IMR-90 (cell line): ENCODE results near the gene SIRT5. TPM values are rescaled to one million over a fixed set of nuclear protein-coding genes. Genes with fewer than 3 reads are reported as not detected.

Source experiments
- ATAC-seq: fragments of 200-7000 bp; cut with Tn5 transposase; 2 replicates; pipeline ENCODE4 v1.9.1; 2020; ENCODE audit warnings: low read depth, mild to moderate bottlenecking, moderate library complexity
- BruUV-seq: library from RNA; stranded (reverse); fragments of 400-500 nt; replicated peaks from 2 replicates; lab custom pipeline; 2021; lab: Mats Ljungman, UMichigan
- CTCF ChIA-PET: fragments of 300-600 bp; formaldehyde crosslinking; extraction: SDS; loops from one replicate; lab custom pipeline; 2021; ENCODE audit warnings: antibody characterized with exemption; lab: Yijun Ruan, JAX
- POLR2A ChIA-PET: fragments of 300-600 bp; sonication (Branson Sonifier 250); formaldehyde crosslinking; loops from one replicate; lab custom pipeline; 2022; ENCODE audit warnings: antibody characterized with exemption; ENCODE audit not compliant: unreplicated experiment; lab: Charles Lee
- DNase-seq: peaks from one replicate; pipeline ENCODE4 v3.0.0; 2013
- H2AFZ ChIP-seq: replicated peaks from 2 replicates; pipeline ENCODE3; 2013; ENCODE audit warnings: low read length, mild to moderate bottlenecking; ENCODE audit not compliant: poor library complexity
- H2AK5ac ChIP-seq: 2 replicates; pipeline ENCODE4 v1.6.1; 2013; ENCODE audit warnings: low read depth, low read length, inconsistent platforms
- H2AK9ac ChIP-seq: replicated peaks from 2 replicates; pipeline ENCODE3; 2013; ENCODE audit warnings: mild to moderate bottlenecking, low read depth, low read length, moderate library complexity; ENCODE audit not compliant: poor library complexity
- H2BK120ac ChIP-seq: 2 replicates; pipeline ENCODE4 v1.6.1; 2013; ENCODE audit warnings: low read depth, low read length, inconsistent platforms
- H2BK15ac ChIP-seq: 3 replicates; pipeline ENCODE4 v1.6.1; 2013; ENCODE audit warnings: low read depth, low read length, inconsistent platforms
- H2BK20ac ChIP-seq: 2 replicates; pipeline ENCODE4 v1.6.1; 2013; ENCODE audit warnings: low read depth, mild to moderate bottlenecking, inconsistent platforms, low read length, moderate library complexity
- H2BK5ac ChIP-seq: 2 replicates; pipeline ENCODE4 v1.6.1; 2013; ENCODE audit warnings: mild to moderate bottlenecking, low read depth, low read length, inconsistent platforms; ENCODE audit not compliant: poor library complexity, severe bottlenecking
- H3K14ac ChIP-seq: replicated peaks from 2 replicates; pipeline ENCODE4 v1.6.1; 2013; ENCODE audit warnings: low read depth, low read length, inconsistent platforms
- H3K18ac ChIP-seq: 2 replicates; pipeline ENCODE4 v1.6.1; 2013; ENCODE audit warnings: low read depth, low read length, control low read depth
- H3K23ac ChIP-seq: 2 replicates; pipeline ENCODE4 v1.6.1; 2013; ENCODE audit warnings: low read depth, low read length, inconsistent platforms
- H3K27ac ChIP-seq: 2 replicates; pipeline ENCODE4 v1.5.1; 2013; ENCODE audit warnings: mild to moderate bottlenecking, control low read depth, low read length; ENCODE audit not compliant: insufficient read depth
- H3K27me3 ChIP-seq: 2 replicates; pipeline ENCODE4 v1.6.1; 2013; ENCODE audit warnings: low read length; ENCODE audit not compliant: control insufficient read depth, insufficient read depth
- H3K36me3 ChIP-seq: 2 replicates; pipeline ENCODE4 v1.6.1; 2013; ENCODE audit warnings: low read length, mixed read lengths; ENCODE audit not compliant: control insufficient read depth, insufficient read depth
- H3K4ac ChIP-seq: 2 replicates; pipeline ENCODE4 v1.6.1; 2013; ENCODE audit warnings: low read depth, low read length, inconsistent platforms
- H3K4me1 ChIP-seq: 2 replicates; pipeline ENCODE4 v1.6.1; 2013; ENCODE audit warnings: low read length, mixed read lengths; ENCODE audit not compliant: control insufficient read depth, insufficient read depth
- H3K4me2 ChIP-seq: 2 replicates; pipeline ENCODE4 v1.6.1; 2013; ENCODE audit warnings: low read depth, mild to moderate bottlenecking, control low read depth, low read length, moderate library complexity
- H3K4me3 ChIP-seq: 2 replicates; pipeline ENCODE4 v1.5.1; 2013; ENCODE audit warnings: low read depth, mild to moderate bottlenecking, control low read depth, low read length, moderate library complexity; ENCODE audit not compliant: insufficient read depth
- H3K56ac ChIP-seq: 2 replicates; pipeline ENCODE4 v1.6.1; 2013; ENCODE audit warnings: low read length, inconsistent platforms; ENCODE audit not compliant: insufficient read depth; ENCODE audit errors: extremely low read depth
- H3K79me1 ChIP-seq, 2 experiments: 2 replicates each; pipeline ENCODE4 v1.6.1; 2013; ENCODE audit warnings: low read length in 2 of 2, inconsistent platforms in 1 of 2, low read depth in 1 of 2
- H3K9ac ChIP-seq: 2 replicates; pipeline ENCODE4 v1.6.1; 2013; ENCODE audit warnings: low read depth, low read length, control low read depth
- H3K9me1 ChIP-seq: 2 replicates; pipeline ENCODE4 v1.6.1; 2013; ENCODE audit warnings: low read length, inconsistent platforms; ENCODE audit not compliant: insufficient read depth
- H3K9me3 ChIP-seq: 2 replicates; pipeline ENCODE4 v1.6.1; 2013; ENCODE audit warnings: low read length; ENCODE audit not compliant: control insufficient read depth, insufficient read depth
- H4K20me1 ChIP-seq: 2 replicates; pipeline ENCODE4 v1.6.1; 2013; ENCODE audit warnings: low read length, inconsistent platforms; ENCODE audit not compliant: insufficient read depth
- H4K5ac ChIP-seq: 2 replicates; pipeline ENCODE4 v1.6.1; 2013; ENCODE audit warnings: mild to moderate bottlenecking, low read depth, low read length, control low read depth
- H4K8ac ChIP-seq, 2 experiments: 2 replicates each; pipeline ENCODE4 v1.6.1; 2013; ENCODE audit warnings: low read depth in 2 of 2, low read length in 2 of 2, control low read depth in 1 of 2, inconsistent platforms in 1 of 2
- H4K91ac ChIP-seq: 2 replicates; pipeline ENCODE4 v1.6.1; 2013; ENCODE audit warnings: low read depth, low read length, inconsistent platforms; ENCODE audit not compliant: insufficient read depth
- CEBPB ChIP-seq: IDR thresholded peaks from 2 replicates; pipeline ENCODE4 v1.6.1; 2012; ENCODE audit warnings: low read depth, low read length, improper control_type of control experiment
- CHD1 ChIP-seq: IDR thresholded peaks from 2 replicates; pipeline ENCODE4 v1.6.1; 2012; ENCODE audit warnings: low read depth, low read length, improper control_type of control experiment
- CTCF ChIP-seq: conservative IDR thresholded peaks from 2 replicates; pipeline ENCODE4 v1.5.1; 2012; ENCODE audit warnings: mild to moderate bottlenecking, low read depth, low read length, improper control_type of control experiment
- ELK1 ChIP-seq: fragments of 150-350 bp; IDR thresholded peaks from 2 replicates; pipeline ENCODE4 v1.6.1; 2016; ENCODE audit warnings: low read depth, mild to moderate bottlenecking, low read length, moderate library complexity, borderline replicate concordance
- FOS ChIP-seq: fragments of 150-350 bp; IDR thresholded peaks from 2 replicates; pipeline ENCODE4 v1.6.1; 2016; ENCODE audit warnings: low read depth, low read length
- MAFK ChIP-seq: IDR thresholded peaks from 2 replicates; pipeline ENCODE4 v1.6.1; 2012; ENCODE audit warnings: low read depth, low read length, improper control_type of control experiment
- MAZ ChIP-seq: IDR thresholded peaks from 2 replicates; pipeline ENCODE4 v1.6.1; 2012; ENCODE audit warnings: low read depth, mild to moderate bottlenecking, low read length, improper control_type of control experiment, moderate library complexity, borderline replicate concordance
- MXI1 ChIP-seq: IDR thresholded peaks from 2 replicates; pipeline ENCODE4 v1.6.1; 2012; ENCODE audit warnings: low read depth, mild to moderate bottlenecking, low read length, moderate library complexity, borderline replicate concordance
- NFE2L2 ChIP-seq: fragments of 150-350 bp; IDR thresholded peaks from 2 replicates; pipeline ENCODE4 v1.6.1; 2016; ENCODE audit warnings: low read depth, mild to moderate bottlenecking, low read length
- RAD21 ChIP-seq: IDR thresholded peaks from 2 replicates; pipeline ENCODE4 v1.6.1; 2012; ENCODE audit warnings: low read length, improper control_type of control experiment
- RCOR1 ChIP-seq: IDR thresholded peaks from 2 replicates; pipeline ENCODE4 v1.6.1; 2012; ENCODE audit warnings: mild to moderate bottlenecking, low read length, improper control_type of control experiment; ENCODE audit not compliant: insufficient replicate concordance
- RFX5 ChIP-seq: IDR thresholded peaks from 2 replicates; pipeline ENCODE4 v1.8.0; 2012; ENCODE audit warnings: low read depth, mild to moderate bottlenecking, low read length, moderate library complexity
- SMC3 ChIP-seq: fragments of 150-350 bp; IDR thresholded peaks from 2 replicates; pipeline ENCODE4 v1.6.1; 2016; ENCODE audit warnings: low read depth, mild to moderate bottlenecking, antibody characterized with exemption, low read length, moderate library complexity
- USF2 ChIP-seq: fragments of 150-350 bp; IDR thresholded peaks from 2 replicates; pipeline ENCODE4 v1.6.1; 2017; ENCODE audit warnings: mild to moderate bottlenecking, antibody characterized with exemption, low read length, low read depth
- WGBS, 2 experiments: methylation state at CpG; one replicate each; pipeline versions ENCODE4 v1.1.5 to v1.1.7; 2013; ENCODE audit warnings: missing lambda C conversion rate in 2 of 2; ENCODE audit not compliant: insufficient read length in 1 of 2; ENCODE audit errors: extremely low coverage in 2 of 2; 5-methylcytosine and 5-hydroxymethylcytosine counted together
- dilution Hi-C: fragments of 300-500 bp; cut with HindIII; formaldehyde crosslinking; loops from one replicate; pipeline ENCODE4 v1.14.3; 2018; ENCODE audit warnings: low sequenced_read_pairs; ENCODE audit not compliant: unreplicated experiment
- in situ Hi-C: fragments of 300-500 bp; cut with MboI; formaldehyde crosslinking; loops from 3 replicates; pipeline ENCODE4 v1.14.3; 2019; ENCODE audit warnings: low sequenced_read_pairs, inconsistent platforms, mixed read lengths
- intact Hi-C: fragments of 100-400 bp; cut with micrococcal nuclease; formaldehyde crosslinking; loops from 2 replicates; pipeline ENCODE4 v1.10.0; 2022
- polyA plus RNA-seq, 3 experiments: library from polyadenylated mRNA; depleted of rRNA; stranded (reverse); fragments of >200 nt; gene quantifications; 2 replicates each; pipeline ENCODE4 v1.2.3, GENCODE V29; 2012; ENCODE audit warnings: low replicate concordance in 1 of 3
- total RNA-seq: library from RNA; depleted of rRNA; stranded (reverse); fragments of >200 nt; gene quantifications from 2 replicates; pipeline ENCODE4 v1.2.3, GENCODE V29; 2012

Gene SIRT5
- total and polyA plus RNA-seq, 2 of the 4 experiments (the other 2 are of a cell fraction) = 4.7 to 5.2 TPM

- Histone ChIP-seq H2BK15ac (no peak overlapping the region), H3K36me3 (no peaks in the 10 kb centered on the region), H2AFZ (no peak overlapping the region), H3K4me3 (no peak overlapping the region), H3K18ac (no peak overlapping the region), H3K4me1 (no peaks in the 10 kb centered on the region), H2AK5ac (no peak overlapping the region), H3K9me1 (no peaks in the 10 kb centered on the region), H2BK120ac (no peak overlapping the region), H3K9ac (no peak overlapping the region), H2BK20ac (no peak overlapping the region), H3K79me1 (no peaks in the 10 kb centered on the region), H3K56ac (no peak overlapping the region), H3K4me2 (no peak overlapping the region), H4K20me1 (no peaks in the 10 kb centered on the region), H2BK5ac (no peak overlapping the region), H3K23ac (no peak overlapping the region), H3K27me3 (peaks cover 9% of the 10 kb centered on the region), H3K9me3 (no peaks in the 10 kb centered on the region), H2AK9ac (no peak overlapping the region), H3K4ac (no peak overlapping the region), H3K14ac (no peak overlapping the region), H4K91ac (no peak overlapping the region), H4K8ac (no peak overlapping the region), H4K5ac (no peak overlapping the region), H3K27ac (no peak overlapping the region)
- in situ Hi-C loops = loop anchor here (25.0 kb wide), 1 partner anchor 342 kb away; no protein-coding TSS in a partner anchor
- WGBS, 2 experiments = no CpG with 5 or more reads among the region's 8 CpGs
- dilution Hi-C loops = no loop called here
- ATAC-seq (no peak), DNase-seq (no peak)
- intact Hi-C loops = no loop called here
- ChIA-PET POLR2A (no interaction called here), CTCF (interaction anchor here (0.5 kb wide), 1 partner anchor 89 kb away, joined by 4 read pairs; no protein-coding TSS in a partner anchor)
- TF ChIP-seq RCOR1 = no peak
- no peak for TF ChIP-seq USF2
- TF ChIP-seq MAZ = no peak
- no peak for TF ChIP-seq FOS
- TF ChIP-seq CTCF = no peak
- no peak for TF ChIP-seq MXI1
- no peak for TF ChIP-seq CHD1
- TF ChIP-seq NFE2L2 = no peak
- no peak for TF ChIP-seq CEBPB
- no peak for TF ChIP-seq ELK1
- TF ChIP-seq RAD21 = no peak
- no peak for TF ChIP-seq RFX5
- no peak for TF ChIP-seq MAFK
- no peak for TF ChIP-seq SMC3
- no TSS peak for BruUV-seq
These were observed 45.5 kb upstream of the SIRT5 start for GRCh38 chr6:13528777-13529343.
